Breast epithelium (tissue), 4 donors: ENCODE data around the gene ALDH1A2. TPM values are rescaled to one million over a fixed set of nuclear protein-coding genes. Genes with fewer than 3 reads are reported as not detected.

Source experiments
- DNase-seq, 2 donors: peaks; one replicate each; pipeline ENCODE4 v3.0.0-alpha.2; 2019; ENCODE audit warnings: low spot score in 2 of 2
- H3K27ac ChIP-seq, 2 donors: fragments of 200-600 bp; sonication (generic) in 1 of 2; one replicate each; pipeline ENCODE4 v1.5.1; 2016 to 2019; ENCODE audit warnings: mild to moderate bottlenecking in 1 of 2
- H3K27me3 ChIP-seq, 2 donors: fragments of 200-600 bp; sonication (generic) in 1 of 2; one replicate each; pipeline versions ENCODE4 v1.5.1 to v1.6.0; 2017 to 2019; ENCODE audit warnings: control low read depth in 1 of 2, mild to moderate bottlenecking in 1 of 2
- H3K36me3 ChIP-seq: fragments of 200-600 bp; one replicate; pipeline ENCODE4 v1.5.1; 2019
- H3K4me1 ChIP-seq, 2 donors: fragments of 200-600 bp; sonication (generic); one replicate each; pipeline ENCODE4 v1.5.1; 2016 to 2019; ENCODE audit warnings: control low read depth in 1 of 2
- H3K4me3 ChIP-seq, 3 donors: fragments of 200-600 bp; sonication (generic); 1 replicate in 2 of 3; 2 replicates in 1 of 3; pipeline ENCODE4 v1.5.1; 2016 to 2019; ENCODE audit warnings: mild to moderate bottlenecking in 3 of 3, moderate library complexity in 2 of 3
- H3K9me3 ChIP-seq, 2 donors: fragments of 200-600 bp; sonication (generic) in 1 of 2; one replicate each; pipeline ENCODE4 v1.5.1; 2016 to 2019; ENCODE audit warnings: control low read depth in 1 of 2
- POLR2A ChIP-seq: fragments of 450-650 bp; IDR thresholded peaks from one replicate; pipeline ENCODE4 v1.6.1; 2016; ENCODE audit warnings: antibody characterized with exemption, mild to moderate bottlenecking, moderate library complexity
- POLR2AphosphoS5 ChIP-seq, 3 donors: sonication (generic); formaldehyde crosslinking; IDR thresholded peaks; one replicate each; pipeline ENCODE4 v1.6.1; 2017; ENCODE audit warnings: antibody characterized with exemption in 3 of 3
- intact Hi-C: fragments of 100-400 bp; cut with DNase I; formaldehyde crosslinking; loops from one replicate; pipeline ENCODE4 v1.15.1; 2023; ENCODE audit warnings: low total_unique reads
- total RNA-seq, 3 donors: library from RNA; depleted of rRNA; stranded (reverse); fragments of >200 nt; gene quantifications; one replicate each; pipeline ENCODE4 v1.1.0, GENCODE V29; 2016
- TF ChIP-seq, protein P1 (sequence below), 3 donors: fragments of 450-650 bp; IDR thresholded peaks; one replicate each; pipeline ENCODE4 v1.5.1; 2016 to 2017; ENCODE audit warnings: antibody characterized with exemption in 3 of 3, mild to moderate bottlenecking in 3 of 3, moderate library complexity in 3 of 3

The ALDH1A2 gene
- total RNA-seq, 3 donors from 2014 or later, result 6.1 to 19.6 (median 11.1) TPM

DNA sequence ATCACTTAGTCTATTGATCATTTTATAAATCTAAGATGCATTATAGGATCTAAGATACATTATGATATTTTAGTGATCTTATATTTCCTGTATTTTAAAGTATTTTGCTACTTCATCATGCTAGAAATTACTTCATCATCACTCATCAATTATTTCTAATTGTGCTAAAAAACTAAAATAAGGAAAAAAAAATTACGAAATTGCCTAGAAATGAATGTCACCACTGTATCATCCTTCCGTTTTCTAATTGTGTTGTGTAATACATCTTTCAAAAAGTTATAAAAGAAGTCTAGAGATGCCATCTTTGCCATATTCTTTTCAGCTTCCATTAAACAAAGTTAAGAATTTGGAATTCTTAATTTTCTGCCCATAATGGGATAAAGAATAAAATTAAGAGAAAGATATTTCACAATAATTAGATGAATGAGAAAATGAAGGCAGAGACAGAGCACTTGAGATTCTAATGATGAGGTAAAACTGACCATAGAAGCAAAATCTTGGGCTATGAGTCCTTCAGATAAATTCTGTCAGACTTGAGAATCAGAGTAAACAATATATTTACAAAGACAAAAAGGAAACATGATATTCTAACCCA lies 48.8 kb downstream of the ALDH1A2 start:
- Histone ChIP-seq H3K36me3 (no peaks in the 10 kb centered on the region), H3K9me3 (no peaks in the 10 kb centered on the region), H3K27me3 (no peaks in the 10 kb centered on the region), H3K4me3 (no peak overlapping the region), H3K4me1 (no peaks in the 10 kb centered on the region), H3K27ac (no peak overlapping the region)
- DNase-seq, result no peak
- intact Hi-C loops, result no loop called here
- TF ChIP-seq POLR2A (no peak), POLR2AphosphoS5 (IDR thresholded peaks at IDR 0.05) (no peak)
- TF ChIP-seq, protein P1, sequence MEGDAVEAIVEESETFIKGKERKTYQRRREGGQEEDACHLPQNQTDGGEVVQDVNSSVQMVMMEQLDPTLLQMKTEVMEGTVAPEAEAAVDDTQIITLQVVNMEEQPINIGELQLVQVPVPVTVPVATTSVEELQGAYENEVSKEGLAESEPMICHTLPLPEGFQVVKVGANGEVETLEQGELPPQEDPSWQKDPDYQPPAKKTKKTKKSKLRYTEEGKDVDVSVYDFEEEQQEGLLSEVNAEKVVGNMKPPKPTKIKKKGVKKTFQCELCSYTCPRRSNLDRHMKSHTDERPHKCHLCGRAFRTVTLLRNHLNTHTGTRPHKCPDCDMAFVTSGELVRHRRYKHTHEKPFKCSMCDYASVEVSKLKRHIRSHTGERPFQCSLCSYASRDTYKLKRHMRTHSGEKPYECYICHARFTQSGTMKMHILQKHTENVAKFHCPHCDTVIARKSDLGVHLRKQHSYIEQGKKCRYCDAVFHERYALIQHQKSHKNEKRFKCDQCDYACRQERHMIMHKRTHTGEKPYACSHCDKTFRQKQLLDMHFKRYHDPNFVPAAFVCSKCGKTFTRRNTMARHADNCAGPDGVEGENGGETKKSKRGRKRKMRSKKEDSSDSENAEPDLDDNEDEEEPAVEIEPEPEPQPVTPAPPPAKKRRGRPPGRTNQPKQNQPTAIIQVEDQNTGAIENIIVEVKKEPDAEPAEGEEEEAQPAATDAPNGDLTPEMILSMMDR (IDR thresholded peaks at IDR 0.05), result no peak

DNA sequence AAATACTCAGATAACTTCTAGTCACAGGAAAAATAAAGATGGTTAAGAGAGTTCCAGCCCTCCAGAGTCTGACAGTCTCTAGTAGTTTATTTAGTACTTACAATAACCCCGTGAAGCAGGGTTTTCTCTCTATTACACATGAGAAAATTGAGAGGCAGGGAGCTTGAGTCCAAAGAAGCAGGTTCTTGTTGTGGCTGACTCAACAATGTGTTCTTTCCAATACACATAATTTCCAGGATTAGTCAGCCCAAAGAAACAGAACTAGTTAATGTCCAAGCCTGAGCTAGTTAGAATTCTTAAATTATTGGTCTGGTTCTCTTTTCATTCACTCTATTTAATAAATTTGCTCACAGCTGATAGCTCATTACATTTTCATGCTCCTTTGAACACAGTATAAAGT lies 49.9 kb downstream of the ALDH1A2 start:
- Histone ChIP-seq H3K27ac (no peak overlapping the region), H3K4me1 (no peaks in the 10 kb centered on the region), H3K9me3 (no peaks in the 10 kb centered on the region), H3K36me3 (no peaks in the 10 kb centered on the region), H3K27me3 (no peaks in the 10 kb centered on the region), H3K4me3 (no peak overlapping the region)
- TF ChIP-seq POLR2A, result no peak
- no peak for TF ChIP-seq POLR2AphosphoS5 (IDR thresholded peaks at IDR 0.05)
- TF ChIP-seq, protein P1 (IDR thresholded peaks at IDR 0.05), result no peak
- DNase-seq, result no peak
- intact Hi-C loops, result no loop called here

DNA sequence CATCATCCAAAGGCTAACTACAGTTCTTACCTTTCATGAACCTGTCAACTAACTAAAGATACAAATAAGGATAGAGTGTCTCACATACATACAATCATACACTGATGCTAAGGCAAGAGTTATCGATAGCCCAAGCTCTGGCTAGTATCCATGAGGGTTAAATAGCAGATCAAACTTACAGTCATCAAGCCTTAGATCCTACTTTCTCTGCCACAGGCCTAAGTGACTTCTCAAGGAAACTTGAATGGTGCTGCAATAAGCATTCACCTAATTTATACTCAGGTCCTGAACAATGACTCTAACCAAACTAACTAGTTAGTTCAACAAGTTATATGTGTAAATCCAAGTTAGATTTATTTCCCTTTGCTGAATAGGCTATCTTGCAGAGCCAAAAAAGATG lies 51.0 kb downstream of the ALDH1A2 start:
- intact Hi-C loops, result no loop called here
- TF ChIP-seq, protein P1 (IDR thresholded peaks at IDR 0.05), result no peak
- TF ChIP-seq POLR2AphosphoS5 (IDR thresholded peaks at IDR 0.05) (no peak), POLR2A (no peak)
- no peaks in the 10 kb centered on the region for H3K4me1 ChIP-seq
- no peak overlapping the region for H3K4me3 ChIP-seq
- no peak overlapping the region for H3K27ac ChIP-seq
- H3K27me3 ChIP-seq, result no peaks in the 10 kb centered on the region
- no peak for DNase-seq
- no peaks in the 10 kb centered on the region for H3K36me3 ChIP-seq
- H3K9me3 ChIP-seq, result no peaks in the 10 kb centered on the region

DNA sequence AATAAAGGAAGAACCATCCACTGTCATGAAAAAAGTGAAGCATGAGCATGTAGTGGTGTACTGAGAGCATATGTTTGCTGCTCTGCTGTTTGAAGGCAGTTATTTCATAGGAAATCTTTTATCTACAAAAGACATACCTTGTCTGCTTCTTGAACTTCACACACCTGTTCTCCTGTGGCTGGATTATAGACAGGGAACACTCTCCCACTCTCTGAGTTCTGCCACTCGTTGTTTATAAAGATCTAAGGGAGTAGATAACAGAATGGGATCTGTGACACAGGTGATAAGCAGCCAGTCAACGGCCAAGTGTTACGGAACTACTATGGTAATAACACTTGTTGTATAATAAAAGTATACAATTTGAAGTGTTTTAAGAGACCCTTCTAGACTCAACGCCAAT lies 51.5 kb downstream of the ALDH1A2 start:
- H3K27ac ChIP-seq, result no peak overlapping the region
- no peaks in the 10 kb centered on the region for H3K9me3 ChIP-seq
- no peak for DNase-seq
- intact Hi-C loops, result no loop called here
- H3K4me3 ChIP-seq, result no peak overlapping the region
- TF ChIP-seq POLR2AphosphoS5 (IDR thresholded peaks at IDR 0.05), result no peak
- no peak for TF ChIP-seq POLR2A
- TF ChIP-seq, protein P1 (IDR thresholded peaks at IDR 0.05), result no peak
- H3K36me3 ChIP-seq, result no peaks in the 10 kb centered on the region
- H3K4me1 ChIP-seq, result no peaks in the 10 kb centered on the region
- H3K27me3 ChIP-seq, result no peaks in the 10 kb centered on the region

DNA sequence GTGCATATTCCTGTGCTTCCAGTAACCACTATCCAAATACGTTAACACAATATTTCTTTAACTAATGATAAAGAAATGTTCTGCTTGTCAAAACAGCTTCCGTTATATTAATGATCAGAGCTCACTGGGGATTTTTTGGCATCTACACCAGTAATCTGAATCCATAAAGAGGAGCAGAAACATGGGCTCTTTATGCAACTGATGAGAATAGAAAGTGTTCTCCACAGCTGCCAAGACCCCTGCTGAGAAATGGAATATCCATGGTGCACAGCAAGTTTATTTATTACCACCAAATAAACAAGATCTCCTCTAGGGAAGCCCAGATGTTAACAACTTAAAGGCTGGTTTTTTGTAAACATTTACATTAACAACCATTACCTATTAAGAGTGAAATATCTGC lies 54.5 kb downstream of the ALDH1A2 start:
- no peaks in the 10 kb centered on the region for H3K36me3 ChIP-seq
- no peaks in the 10 kb centered on the region for H3K4me1 ChIP-seq
- H3K27me3 ChIP-seq, result no peaks in the 10 kb centered on the region
- H3K9me3 ChIP-seq, result peaks cover 0 to 6% of the 10 kb centered on the region in 2 donors
- no peak for TF ChIP-seq POLR2A
- TF ChIP-seq, protein P1 (IDR thresholded peaks at IDR 0.05), result no peak
- no peak overlapping the region for H3K27ac ChIP-seq
- H3K4me3 ChIP-seq, result no peak overlapping the region
- DNase-seq, result no peak
- intact Hi-C loops, result no loop called here
